Measurements from ENCODE around the gene ERC2. TPM values are rescaled to one million over a fixed set of nuclear protein-coding genes. Genes with fewer than 3 reads are reported as not detected.

The ERC2 gene
- total and polyA plus RNA-seq, 2 of the 13 experiments (the other 11 are each of a cell fraction or from before 2014, with no cell fraction given) = 0.16 to 0.22 TPM

DNA sequence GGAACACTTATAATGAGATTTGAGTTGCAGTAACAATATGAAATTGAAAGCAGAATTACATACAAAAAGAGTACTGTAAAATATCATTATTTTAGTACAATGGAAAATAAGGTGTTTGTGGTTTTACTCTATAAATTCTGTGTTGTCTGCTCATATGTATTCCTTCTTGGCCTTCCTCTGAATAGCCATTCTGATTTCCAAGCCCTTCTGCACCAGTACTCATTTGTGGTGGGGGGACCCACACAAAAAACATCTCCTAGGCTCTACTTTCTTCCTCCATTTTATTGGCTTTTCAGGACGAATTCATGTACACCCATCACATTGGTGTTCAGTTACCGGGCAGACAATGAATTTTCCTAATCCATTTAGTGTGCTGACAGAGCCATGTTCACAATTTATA is 338.2 kb downstream of the ERC2 start:
- 4% methylated on average over 2 of the region's 2 CpGs for WGBS (ENCODE audit: low lambda C conversion rate)
- Histone ChIP-seq H3K27ac (ENCODE audit: extremely low read length, insufficient read depth, low read length) (no peak overlapping the region), H3K4me3 (replicated peaks in 1 of 3; ENCODE audit: insufficient read depth in 1 of 3, low read depth in 2 of 3, low read length in 3 of 3) (no peak overlapping the region), H4K20me1 (ENCODE audit: insufficient read depth, low read length) (no peaks in the 10 kb centered on the region), H3K27me3 (ENCODE audit: control insufficient read depth in 1 of 2, insufficient read depth in 2 of 2, low read length in 2 of 2) (no peaks in the 10 kb centered on the region), H3K4me2 (ENCODE audit: low read depth, low read length) (no peak overlapping the region), H3K79me2 (ENCODE audit: insufficient read depth, low read length) (no peaks in the 10 kb centered on the region), H2AFZ (ENCODE audit: low read length) (no peak overlapping the region), H3K9ac (ENCODE audit: insufficient read depth, low read depth, low read length) (no peak overlapping the region), H3K36me3 (replicated peaks in 1 of 2; ENCODE audit: control insufficient read depth in 1 of 2, insufficient read depth in 2 of 2, low read length in 2 of 2) (no peaks in the 10 kb centered on the region), H3K4me1 (ENCODE audit: insufficient read depth, low read length) (no peaks in the 10 kb centered on the region), H3K9me3 (ENCODE audit: low read length) (no peaks in the 10 kb centered on the region)
- FAIRE-seq (no peak), ATAC-seq (no peak), DNase-seq (ENCODE audit: low spot score) (no peak)
- intact Hi-C loops (cut with micrococcal nuclease; ENCODE audit: unreplicated experiment) (no loop called here), in situ Hi-C loops (cut with HindIII; ENCODE audit: extremely low pct_ligation_motif_present, low pct_unique_long_range_greater_than_20kb) (no loop called here)
- no TSS peak for BruUV-seq (replicated peaks)
- TF ChIP-seq, protein P1, sequence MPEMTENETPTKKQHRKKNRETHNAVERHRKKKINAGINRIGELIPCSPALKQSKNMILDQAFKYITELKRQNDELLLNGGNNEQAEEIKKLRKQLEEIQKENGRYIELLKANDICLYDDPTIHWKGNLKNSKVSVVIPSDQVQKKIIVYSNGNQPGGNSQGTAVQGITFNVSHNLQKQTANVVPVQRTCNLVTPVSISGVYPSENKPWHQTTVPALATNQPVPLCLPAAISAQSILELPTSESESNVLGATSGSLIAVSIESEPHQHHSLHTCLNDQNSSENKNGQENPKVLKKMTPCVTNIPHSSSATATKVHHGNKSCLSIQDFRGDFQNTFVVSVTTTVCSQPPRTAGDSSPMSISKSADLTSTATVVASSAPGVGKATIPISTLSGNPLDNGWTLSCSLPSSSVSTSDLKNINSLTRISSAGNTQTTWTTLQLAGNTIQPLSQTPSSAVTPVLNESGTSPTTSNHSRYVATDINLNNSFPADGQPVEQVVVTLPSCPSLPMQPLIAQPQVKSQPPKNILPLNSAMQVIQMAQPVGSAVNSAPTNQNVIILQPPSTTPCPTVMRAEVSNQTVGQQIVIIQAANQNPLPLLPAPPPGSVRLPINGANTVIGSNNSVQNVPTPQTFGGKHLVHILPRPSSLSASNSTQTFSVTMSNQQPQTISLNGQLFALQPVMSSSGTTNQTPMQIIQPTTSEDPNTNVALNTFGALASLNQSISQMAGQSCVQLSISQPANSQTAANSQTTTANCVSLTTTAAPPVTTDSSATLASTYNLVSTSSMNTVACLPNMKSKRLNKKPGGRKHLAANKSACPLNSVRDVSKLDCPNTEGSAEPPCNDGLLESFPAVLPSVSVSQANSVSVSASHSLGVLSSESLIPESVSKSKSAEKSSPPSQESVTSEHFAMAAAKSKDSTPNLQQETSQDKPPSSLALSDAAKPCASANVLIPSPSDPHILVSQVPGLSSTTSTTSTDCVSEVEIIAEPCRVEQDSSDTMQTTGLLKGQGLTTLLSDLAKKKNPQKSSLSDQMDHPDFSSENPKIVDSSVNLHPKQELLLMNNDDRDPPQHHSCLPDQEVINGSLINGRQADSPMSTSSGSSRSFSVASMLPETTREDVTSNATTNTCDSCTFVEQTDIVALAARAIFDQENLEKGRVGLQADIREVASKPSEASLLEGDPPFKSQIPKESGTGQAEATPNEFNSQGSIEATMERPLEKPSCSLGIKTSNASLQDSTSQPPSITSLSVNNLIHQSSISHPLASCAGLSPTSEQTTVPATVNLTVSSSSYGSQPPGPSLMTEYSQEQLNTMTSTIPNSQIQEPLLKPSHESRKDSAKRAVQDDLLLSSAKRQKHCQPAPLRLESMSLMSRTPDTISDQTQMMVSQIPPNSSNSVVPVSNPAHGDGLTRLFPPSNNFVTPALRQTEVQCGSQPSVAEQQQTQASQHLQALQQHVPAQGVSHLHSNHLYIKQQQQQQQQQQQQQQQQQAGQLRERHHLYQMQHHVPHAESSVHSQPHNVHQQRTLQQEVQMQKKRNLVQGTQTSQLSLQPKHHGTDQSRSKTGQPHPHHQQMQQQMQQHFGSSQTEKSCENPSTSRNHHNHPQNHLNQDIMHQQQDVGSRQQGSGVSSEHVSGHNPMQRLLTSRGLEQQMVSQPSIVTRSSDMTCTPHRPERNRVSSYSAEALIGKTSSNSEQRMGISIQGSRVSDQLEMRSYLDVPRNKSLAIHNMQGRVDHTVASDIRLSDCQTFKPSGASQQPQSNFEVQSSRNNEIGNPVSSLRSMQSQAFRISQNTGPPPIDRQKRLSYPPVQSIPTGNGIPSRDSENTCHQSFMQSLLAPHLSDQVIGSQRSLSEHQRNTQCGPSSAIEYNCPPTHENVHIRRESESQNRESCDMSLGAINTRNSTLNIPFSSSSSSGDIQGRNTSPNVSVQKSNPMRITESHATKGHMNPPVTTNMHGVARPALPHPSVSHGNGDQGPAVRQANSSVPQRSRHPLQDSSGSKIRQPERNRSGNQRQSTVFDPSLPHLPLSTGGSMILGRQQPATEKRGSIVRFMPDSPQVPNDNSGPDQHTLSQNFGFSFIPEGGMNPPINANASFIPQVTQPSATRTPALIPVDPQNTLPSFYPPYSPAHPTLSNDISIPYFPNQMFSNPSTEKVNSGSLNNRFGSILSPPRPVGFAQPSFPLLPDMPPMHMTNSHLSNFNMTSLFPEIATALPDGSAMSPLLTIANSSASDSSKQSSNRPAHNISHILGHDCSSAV (CRISPR knock-in tag; IDR thresholded peaks at IDR 0.05; ENCODE audit: borderline replicate concordance) = no peak
- TF ChIP-seq, protein P2, sequence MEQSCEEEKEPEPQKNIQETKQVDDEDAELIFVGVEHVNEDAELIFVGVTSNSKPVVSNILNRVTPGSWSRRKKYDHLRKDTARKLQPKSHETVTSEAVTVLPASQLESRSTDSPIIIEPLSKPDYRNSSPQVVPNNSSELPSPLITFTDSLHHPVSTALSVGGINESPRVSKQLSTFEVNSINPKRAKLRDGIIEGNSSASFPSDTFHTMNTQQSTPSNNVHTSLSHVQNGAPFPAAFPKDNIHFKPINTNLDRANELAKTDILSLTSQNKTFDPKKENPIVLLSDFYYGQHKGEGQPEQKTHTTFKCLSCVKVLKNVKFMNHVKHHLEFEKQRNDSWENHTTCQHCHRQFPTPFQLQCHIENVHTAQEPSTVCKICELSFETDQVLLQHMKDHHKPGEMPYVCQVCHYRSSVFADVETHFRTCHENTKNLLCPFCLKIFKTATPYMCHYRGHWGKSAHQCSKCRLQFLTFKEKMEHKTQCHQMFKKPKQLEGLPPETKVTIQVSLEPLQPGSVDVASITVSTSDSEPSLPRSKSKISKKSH (CRISPR knock-in tag; IDR thresholded peaks at IDR 0.05; ENCODE audit: borderline replicate concordance) = no peak
- TF ChIP-seq EEA1 (CRISPR knock-in tag; IDR thresholded peaks at IDR 0.05; ENCODE audit: borderline replicate concordance) (no peak), YEATS2 (CRISPR knock-in tag; IDR thresholded peaks at IDR 0.05; ENCODE audit: borderline replicate concordance) (no peak)
- TF ChIP-seq, protein P3, sequence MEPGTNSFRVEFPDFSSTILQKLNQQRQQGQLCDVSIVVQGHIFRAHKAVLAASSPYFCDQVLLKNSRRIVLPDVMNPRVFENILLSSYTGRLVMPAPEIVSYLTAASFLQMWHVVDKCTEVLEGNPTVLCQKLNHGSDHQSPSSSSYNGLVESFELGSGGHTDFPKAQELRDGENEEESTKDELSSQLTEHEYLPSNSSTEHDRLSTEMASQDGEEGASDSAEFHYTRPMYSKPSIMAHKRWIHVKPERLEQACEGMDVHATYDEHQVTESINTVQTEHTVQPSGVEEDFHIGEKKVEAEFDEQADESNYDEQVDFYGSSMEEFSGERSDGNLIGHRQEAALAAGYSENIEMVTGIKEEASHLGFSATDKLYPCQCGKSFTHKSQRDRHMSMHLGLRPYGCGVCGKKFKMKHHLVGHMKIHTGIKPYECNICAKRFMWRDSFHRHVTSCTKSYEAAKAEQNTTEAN (CRISPR knock-in tag; conservative IDR thresholded peaks at IDR 0.05) = no peak
- TF ChIP-seq, protein P4, sequence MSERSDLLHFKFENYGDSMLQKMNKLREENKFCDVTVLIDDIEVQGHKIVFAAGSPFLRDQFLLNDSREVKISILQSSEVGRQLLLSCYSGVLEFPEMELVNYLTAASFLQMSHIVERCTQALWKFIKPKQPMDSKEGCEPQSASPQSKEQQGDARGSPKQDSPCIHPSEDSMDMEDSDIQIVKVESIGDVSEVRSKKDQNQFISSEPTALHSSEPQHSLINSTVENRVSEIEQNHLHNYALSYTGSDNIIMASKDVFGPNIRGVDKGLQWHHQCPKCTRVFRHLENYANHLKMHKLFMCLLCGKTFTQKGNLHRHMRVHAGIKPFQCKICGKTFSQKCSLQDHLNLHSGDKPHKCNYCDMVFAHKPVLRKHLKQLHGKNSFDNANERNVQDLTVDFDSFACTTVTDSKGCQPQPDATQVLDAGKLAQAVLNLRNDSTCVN (CRISPR knock-in tag; IDR thresholded peaks at IDR 0.05; ENCODE audit: borderline replicate concordance) = no peak
- CTCF ChIA-PET (ENCODE audit: low intra/inter-chr PET ratio, low total read pairs) = no interaction called here
- POLR2A ChIA-PET = no interaction called here
